Suprapubic skin (tissue), 4 donors: ENCODE measurements around the gene OR13A1.

Experiments
- CTCF ChIP-seq, 2 donors: fragments of 200-600 bp in 1 of 2; fragments of 450-650 bp in 1 of 2; sonication (generic) in 1 of 2; IDR thresholded peaks; one replicate each; pipeline ENCODE4 v1.5.1; 2016 to 2019; ENCODE audit warnings: antibody characterized with exemption in 2 of 2, mild to moderate bottlenecking in 1 of 2, moderate library complexity in 1 of 2
- EP300 ChIP-seq: sonication (generic); formaldehyde crosslinking; IDR thresholded peaks from one replicate; pipeline ENCODE4 v1.6.1; 2017; ENCODE audit warnings: antibody characterized with exemption
- POLR2A ChIP-seq, 2 donors: fragments of 450-650 bp; IDR thresholded peaks; one replicate each; pipeline ENCODE4 v1.6.1; 2017; ENCODE audit warnings: antibody characterized with exemption in 2 of 2, mild to moderate bottlenecking in 2 of 2, moderate library complexity in 2 of 2
- POLR2AphosphoS5 ChIP-seq, 3 donors: sonication (generic); formaldehyde crosslinking; IDR thresholded peaks; one replicate each; pipeline ENCODE4 v1.6.1; 2017; ENCODE audit warnings: antibody characterized with exemption in 3 of 3

DNA sequence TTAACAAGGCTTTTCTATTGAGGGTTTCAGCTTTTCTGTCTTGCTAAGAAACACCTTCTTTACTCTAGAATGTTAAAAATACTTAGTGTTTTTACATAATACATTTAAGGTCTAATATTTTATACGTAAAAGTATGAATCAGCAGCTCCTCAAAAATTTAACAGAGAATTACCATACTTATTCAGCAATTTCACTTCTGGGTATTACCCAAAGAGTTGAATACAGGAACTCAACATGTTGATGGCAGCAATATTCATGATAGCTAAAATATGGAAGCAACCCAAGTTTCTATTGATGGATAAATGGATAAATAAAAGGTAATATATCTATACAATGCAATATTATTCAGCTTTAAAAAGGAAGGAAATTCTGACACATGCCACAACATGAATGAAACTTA, 9.7 kb upstream of the OR13A1 start:
- no peak for TF ChIP-seq POLR2AphosphoS5 (IDR thresholded peaks at IDR 0.05)
- no peak for TF ChIP-seq POLR2A (IDR thresholded peaks at IDR 0.05)
- TF ChIP-seq CTCF (IDR thresholded peaks at IDR 0.05), result no peak
- no peak for TF ChIP-seq EP300
